WTC11 (cell line): ENCODE data around the gene MPND. TPM values are rescaled to one million over a fixed set of nuclear protein-coding genes. Genes with fewer than 3 reads are reported as not detected.

Experiments used
- ATAC-seq: fragments of 200-7000 bp; cut with Tn5 transposase; 2 replicates; pipeline ENCODE4 v1.10.0; 2021; ENCODE audit warnings: mild to moderate bottlenecking, moderate library complexity
- CTCF ChIA-PET: fragments of 300-600 bp; sonication (Branson Sonifier 250); formaldehyde crosslinking; loops from one replicate; lab custom pipeline; 2021; ENCODE audit warnings: antibody characterized with exemption; lab: Charles Lee
- POLR2A ChIA-PET: fragments of 350-600 bp; sonication (Branson Sonifier 250); formaldehyde crosslinking; loops from one replicate; lab custom pipeline; 2021; ENCODE audit warnings: antibody characterized with exemption; lab: Charles Lee
- DNase-seq: peaks from one replicate; pipeline ENCODE4 v3.0.0; 2021; ENCODE audit warnings: low spot score
- H3K27ac Mint-ChIP-seq: 2 replicates; pipeline ENCODE4 v1.8.0; 2021; ENCODE audit warnings: mixed read lengths
- H3K27me3 Mint-ChIP-seq: 2 replicates; pipeline ENCODE4 v1.8.0; 2021; ENCODE audit warnings: low read depth, mild to moderate bottlenecking, moderate library complexity, mixed read lengths
- H3K36me3 Mint-ChIP-seq: 2 replicates; pipeline ENCODE4 v1.8.0; 2021; ENCODE audit warnings: mixed read lengths
- H3K4me1 Mint-ChIP-seq: 2 replicates; pipeline ENCODE4 v1.8.0; 2022; ENCODE audit warnings: mixed read lengths
- H3K4me3 Mint-ChIP-seq: 2 replicates; pipeline ENCODE4 v1.8.0; 2021; ENCODE audit warnings: mild to moderate bottlenecking, moderate library complexity, mixed read lengths
- H3K9me3 Mint-ChIP-seq: 2 replicates; pipeline ENCODE4 v1.8.0; 2021; ENCODE audit warnings: mixed read lengths
- CREB1 ChIP-seq: sonication (generic); formaldehyde crosslinking; IDR thresholded peaks from 2 replicates; pipeline ENCODE4 v1.8.0; 2023; ENCODE audit warnings: mild to moderate bottlenecking, missing genetic modification reagents
- FOXJ3 ChIP-seq: sonication (generic); formaldehyde crosslinking; IDR thresholded peaks from 2 replicates; pipeline ENCODE4 v1.9.0; 2021; ENCODE audit warnings: missing genetic modification reagents, mild to moderate bottlenecking, borderline replicate concordance
- GRHL2 ChIP-seq: fragments of 250-450 bp; sonication (Bioruptor Pico); IDR thresholded peaks from 2 replicates; pipeline ENCODE4 v1.8.0; 2022; ENCODE audit warnings: mild to moderate bottlenecking, moderate library complexity; ENCODE audit not compliant: insufficient replicate concordance, severe bottlenecking
- NFE2L1 ChIP-seq: sonication (generic); formaldehyde crosslinking; IDR thresholded peaks from 2 replicates; pipeline ENCODE4 v1.8.1; 2023; ENCODE audit warnings: missing genetic modification reagents
- NFYB ChIP-seq: sonication (generic); formaldehyde crosslinking; conservative IDR thresholded peaks from 2 replicates; pipeline ENCODE4 v1.8.0; 2022; ENCODE audit warnings: low read depth, missing genetic modification reagents
- SMAD3 ChIP-seq: sonication (generic); formaldehyde crosslinking; IDR thresholded peaks from 2 replicates; pipeline ENCODE4 v1.8.0; 2022; ENCODE audit warnings: missing genetic modification reagents, mild to moderate bottlenecking, borderline replicate concordance
- TP53 ChIP-seq: sonication (generic); formaldehyde crosslinking; IDR thresholded peaks from 2 replicates; pipeline ENCODE4 v1.8.1; 2023; ENCODE audit warnings: mild to moderate bottlenecking, missing genetic modification reagents
- ZNF138 ChIP-seq: sonication (generic); formaldehyde crosslinking; conservative IDR thresholded peaks from 2 replicates; pipeline ENCODE4 v1.8.1; 2022; ENCODE audit warnings: mild to moderate bottlenecking, moderate library complexity, missing genetic modification reagents
- ZNF317 ChIP-seq: sonication (generic); formaldehyde crosslinking; IDR thresholded peaks from 2 replicates; pipeline ENCODE4 v1.8.1; 2023; ENCODE audit warnings: low read depth, mild to moderate bottlenecking, moderate library complexity, missing genetic modification reagents, borderline replicate concordance
- total RNA-seq: library from RNA; stranded (reverse); gene quantifications from 3 replicates; pipeline ENCODE4 v1.2.3, GENCODE V29; 2021
- TF ChIP-seq, protein P1 (sequence below): sonication (generic); formaldehyde crosslinking; conservative IDR thresholded peaks from 2 replicates; pipeline ENCODE4 v1.8.1; 2023; ENCODE audit warnings: mild to moderate bottlenecking, low read depth, missing genetic modification reagents, moderate library complexity
- TF ChIP-seq, protein P2 (sequence below): sonication (generic); formaldehyde crosslinking; IDR thresholded peaks from 2 replicates; pipeline ENCODE4 v1.8.1; 2023; ENCODE audit warnings: mild to moderate bottlenecking, missing genetic modification reagents, borderline replicate concordance
- TF ChIP-seq, protein P3 (sequence below): sonication (generic); formaldehyde crosslinking; IDR thresholded peaks from 2 replicates; pipeline ENCODE4 v1.8.0; 2022; ENCODE audit warnings: missing genetic modification reagents
- TF ChIP-seq, protein P4 (sequence below): fragments of 250-450 bp; sonication (Bioruptor Pico); IDR thresholded peaks from 2 replicates; pipeline ENCODE4 v1.8.0; 2021; ENCODE audit warnings: mild to moderate bottlenecking
- TF ChIP-seq, protein P5 (sequence below): sonication (generic); formaldehyde crosslinking; IDR thresholded peaks from 2 replicates; pipeline ENCODE4 v1.8.1; 2023; ENCODE audit warnings: mild to moderate bottlenecking, moderate library complexity, missing genetic modification reagents
- TF ChIP-seq, protein P6 (sequence below): fragments of 250-450 bp; sonication (Bioruptor Pico); IDR thresholded peaks from 2 replicates; pipeline ENCODE4 v2.1.2; 2022; ENCODE audit warnings: mild to moderate bottlenecking, moderate library complexity

Gene MPND
- total RNA-seq, 1 experiment from 2014 or later = 28.3 TPM

DNA sequence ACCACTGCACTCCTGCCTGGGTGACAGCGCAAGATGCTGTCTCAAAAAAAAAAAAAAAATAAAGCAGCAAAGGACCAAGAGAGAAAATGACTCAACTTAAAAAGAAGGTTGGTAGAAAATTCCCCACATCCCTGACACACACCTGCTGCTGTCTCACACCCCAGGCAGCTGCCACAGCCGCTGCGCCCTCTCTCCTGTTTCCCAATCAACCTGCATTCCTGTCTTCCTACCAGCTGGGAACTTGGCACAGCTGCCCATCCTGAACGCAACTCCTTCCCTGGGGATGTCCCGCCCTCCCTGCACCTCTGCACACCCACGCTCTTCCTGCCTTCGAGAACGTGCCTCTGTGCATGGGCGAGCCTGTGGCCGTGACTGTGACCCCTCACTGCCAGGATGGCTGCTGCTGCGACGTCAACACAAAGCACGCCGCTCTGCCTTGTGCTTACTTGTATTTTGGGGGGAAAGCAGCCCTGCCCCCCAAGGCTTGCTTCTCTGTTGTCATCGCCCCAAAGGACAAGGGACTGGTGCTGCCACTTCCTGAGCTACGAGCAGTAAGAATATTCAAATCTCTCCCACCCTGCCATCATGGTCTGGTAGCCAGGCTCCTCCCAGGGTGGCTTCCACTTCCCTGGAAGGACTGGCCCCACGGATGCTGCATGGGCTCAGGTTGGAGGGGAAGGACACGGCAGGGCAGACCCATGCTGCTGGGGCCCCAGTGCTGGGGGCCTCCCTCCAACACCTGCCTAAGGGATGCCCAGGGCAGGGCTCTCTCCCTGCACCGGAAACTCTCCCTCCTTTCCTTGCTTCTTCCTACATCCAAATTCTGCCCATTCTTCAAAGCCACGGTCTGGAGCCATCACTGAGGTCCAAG lies 36.3 kb downstream of the MPND start:
- Mint-ChIP-seq H3K9me3 (no peaks in the 10 kb centered on the region), H3K27me3 (no peaks in the 10 kb centered on the region), H3K4me1 (peaks cover 45% of the 10 kb centered on the region), H3K36me3 (no peaks in the 10 kb centered on the region), H3K27ac (peak overlapping the region; percentile 89), H3K4me3 (no peak overlapping the region)
- ChIA-PET CTCF (interaction anchor here (0.9 kb wide), 1 partner anchor 20 kb away, joined by 3 read pairs; the partner anchor contains the start of gene SH3GL1), POLR2A (no interaction called here)
- TF ChIP-seq NFE2L1 = no peak
- TF ChIP-seq ZNF317 (CRISPR knock-in tag) = no peak
- TF ChIP-seq SMAD3 (CRISPR knock-in tag) = no peak
- no peak for TF ChIP-seq ZNF138 (CRISPR knock-in tag)
- TF ChIP-seq GRHL2 (CRISPR knock-in tag) = no peak
- TF ChIP-seq FOXJ3 (CRISPR knock-in tag) = no peak
- TF ChIP-seq, protein P1, sequence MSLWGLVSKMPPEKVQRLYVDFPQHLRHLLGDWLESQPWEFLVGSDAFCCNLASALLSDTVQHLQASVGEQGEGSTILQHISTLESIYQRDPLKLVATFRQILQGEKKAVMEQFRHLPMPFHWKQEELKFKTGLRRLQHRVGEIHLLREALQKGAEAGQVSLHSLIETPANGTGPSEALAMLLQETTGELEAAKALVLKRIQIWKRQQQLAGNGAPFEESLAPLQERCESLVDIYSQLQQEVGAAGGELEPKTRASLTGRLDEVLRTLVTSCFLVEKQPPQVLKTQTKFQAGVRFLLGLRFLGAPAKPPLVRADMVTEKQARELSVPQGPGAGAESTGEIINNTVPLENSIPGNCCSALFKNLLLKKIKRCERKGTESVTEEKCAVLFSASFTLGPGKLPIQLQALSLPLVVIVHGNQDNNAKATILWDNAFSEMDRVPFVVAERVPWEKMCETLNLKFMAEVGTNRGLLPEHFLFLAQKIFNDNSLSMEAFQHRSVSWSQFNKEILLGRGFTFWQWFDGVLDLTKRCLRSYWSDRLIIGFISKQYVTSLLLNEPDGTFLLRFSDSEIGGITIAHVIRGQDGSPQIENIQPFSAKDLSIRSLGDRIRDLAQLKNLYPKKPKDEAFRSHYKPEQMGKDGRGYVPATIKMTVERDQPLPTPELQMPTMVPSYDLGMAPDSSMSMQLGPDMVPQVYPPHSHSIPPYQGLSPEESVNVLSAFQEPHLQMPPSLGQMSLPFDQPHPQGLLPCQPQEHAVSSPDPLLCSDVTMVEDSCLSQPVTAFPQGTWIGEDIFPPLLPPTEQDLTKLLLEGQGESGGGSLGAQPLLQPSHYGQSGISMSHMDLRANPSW = no peak
- TF ChIP-seq, protein P2, sequence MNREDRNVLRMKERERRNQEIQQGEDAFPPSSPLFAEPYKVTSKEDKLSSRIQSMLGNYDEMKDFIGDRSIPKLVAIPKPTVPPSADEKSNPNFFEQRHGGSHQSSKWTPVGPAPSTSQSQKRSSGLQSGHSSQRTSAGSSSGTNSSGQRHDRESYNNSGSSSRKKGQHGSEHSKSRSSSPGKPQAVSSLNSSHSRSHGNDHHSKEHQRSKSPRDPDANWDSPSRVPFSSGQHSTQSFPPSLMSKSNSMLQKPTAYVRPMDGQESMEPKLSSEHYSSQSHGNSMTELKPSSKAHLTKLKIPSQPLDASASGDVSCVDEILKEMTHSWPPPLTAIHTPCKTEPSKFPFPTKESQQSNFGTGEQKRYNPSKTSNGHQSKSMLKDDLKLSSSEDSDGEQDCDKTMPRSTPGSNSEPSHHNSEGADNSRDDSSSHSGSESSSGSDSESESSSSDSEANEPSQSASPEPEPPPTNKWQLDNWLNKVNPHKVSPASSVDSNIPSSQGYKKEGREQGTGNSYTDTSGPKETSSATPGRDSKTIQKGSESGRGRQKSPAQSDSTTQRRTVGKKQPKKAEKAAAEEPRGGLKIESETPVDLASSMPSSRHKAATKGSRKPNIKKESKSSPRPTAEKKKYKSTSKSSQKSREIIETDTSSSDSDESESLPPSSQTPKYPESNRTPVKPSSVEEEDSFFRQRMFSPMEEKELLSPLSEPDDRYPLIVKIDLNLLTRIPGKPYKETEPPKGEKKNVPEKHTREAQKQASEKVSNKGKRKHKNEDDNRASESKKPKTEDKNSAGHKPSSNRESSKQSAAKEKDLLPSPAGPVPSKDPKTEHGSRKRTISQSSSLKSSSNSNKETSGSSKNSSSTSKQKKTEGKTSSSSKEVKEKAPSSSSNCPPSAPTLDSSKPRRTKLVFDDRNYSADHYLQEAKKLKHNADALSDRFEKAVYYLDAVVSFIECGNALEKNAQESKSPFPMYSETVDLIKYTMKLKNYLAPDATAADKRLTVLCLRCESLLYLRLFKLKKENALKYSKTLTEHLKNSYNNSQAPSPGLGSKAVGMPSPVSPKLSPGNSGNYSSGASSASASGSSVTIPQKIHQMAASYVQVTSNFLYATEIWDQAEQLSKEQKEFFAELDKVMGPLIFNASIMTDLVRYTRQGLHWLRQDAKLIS (CRISPR knock-in tag) = no peak
- TF ChIP-seq, protein P3, sequence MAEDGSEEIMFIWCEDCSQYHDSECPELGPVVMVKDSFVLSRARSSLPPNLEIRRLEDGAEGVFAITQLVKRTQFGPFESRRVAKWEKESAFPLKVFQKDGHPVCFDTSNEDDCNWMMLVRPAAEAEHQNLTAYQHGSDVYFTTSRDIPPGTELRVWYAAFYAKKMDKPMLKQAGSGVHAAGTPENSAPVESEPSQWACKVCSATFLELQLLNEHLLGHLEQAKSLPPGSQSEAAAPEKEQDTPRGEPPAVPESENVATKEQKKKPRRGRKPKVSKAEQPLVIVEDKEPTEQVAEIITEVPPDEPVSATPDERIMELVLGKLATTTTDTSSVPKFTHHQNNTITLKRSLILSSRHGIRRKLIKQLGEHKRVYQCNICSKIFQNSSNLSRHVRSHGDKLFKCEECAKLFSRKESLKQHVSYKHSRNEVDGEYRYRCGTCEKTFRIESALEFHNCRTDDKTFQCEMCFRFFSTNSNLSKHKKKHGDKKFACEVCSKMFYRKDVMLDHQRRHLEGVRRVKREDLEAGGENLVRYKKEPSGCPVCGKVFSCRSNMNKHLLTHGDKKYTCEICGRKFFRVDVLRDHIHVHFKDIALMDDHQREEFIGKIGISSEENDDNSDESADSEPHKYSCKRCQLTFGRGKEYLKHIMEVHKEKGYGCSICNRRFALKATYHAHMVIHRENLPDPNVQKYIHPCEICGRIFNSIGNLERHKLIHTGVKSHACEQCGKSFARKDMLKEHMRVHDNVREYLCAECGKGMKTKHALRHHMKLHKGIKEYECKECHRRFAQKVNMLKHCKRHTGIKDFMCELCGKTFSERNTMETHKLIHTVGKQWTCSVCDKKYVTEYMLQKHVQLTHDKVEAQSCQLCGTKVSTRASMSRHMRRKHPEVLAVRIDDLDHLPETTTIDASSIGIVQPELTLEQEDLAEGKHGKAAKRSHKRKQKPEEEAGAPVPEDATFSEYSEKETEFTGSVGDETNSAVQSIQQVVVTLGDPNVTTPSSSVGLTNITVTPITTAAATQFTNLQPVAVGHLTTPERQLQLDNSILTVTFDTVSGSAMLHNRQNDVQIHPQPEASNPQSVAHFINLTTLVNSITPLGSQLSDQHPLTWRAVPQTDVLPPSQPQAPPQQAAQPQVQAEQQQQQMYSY (CRISPR knock-in tag) = no peak
- TF ChIP-seq TP53 (CRISPR knock-in tag) = no peak
- TF ChIP-seq, protein P4, sequence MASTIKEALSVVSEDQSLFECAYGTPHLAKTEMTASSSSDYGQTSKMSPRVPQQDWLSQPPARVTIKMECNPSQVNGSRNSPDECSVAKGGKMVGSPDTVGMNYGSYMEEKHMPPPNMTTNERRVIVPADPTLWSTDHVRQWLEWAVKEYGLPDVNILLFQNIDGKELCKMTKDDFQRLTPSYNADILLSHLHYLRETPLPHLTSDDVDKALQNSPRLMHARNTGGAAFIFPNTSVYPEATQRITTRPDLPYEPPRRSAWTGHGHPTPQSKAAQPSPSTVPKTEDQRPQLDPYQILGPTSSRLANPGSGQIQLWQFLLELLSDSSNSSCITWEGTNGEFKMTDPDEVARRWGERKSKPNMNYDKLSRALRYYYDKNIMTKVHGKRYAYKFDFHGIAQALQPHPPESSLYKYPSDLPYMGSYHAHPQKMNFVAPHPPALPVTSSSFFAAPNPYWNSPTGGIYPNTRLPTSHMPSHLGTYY (CRISPR knock-in tag) = no peak
- TF ChIP-seq, protein P5, sequence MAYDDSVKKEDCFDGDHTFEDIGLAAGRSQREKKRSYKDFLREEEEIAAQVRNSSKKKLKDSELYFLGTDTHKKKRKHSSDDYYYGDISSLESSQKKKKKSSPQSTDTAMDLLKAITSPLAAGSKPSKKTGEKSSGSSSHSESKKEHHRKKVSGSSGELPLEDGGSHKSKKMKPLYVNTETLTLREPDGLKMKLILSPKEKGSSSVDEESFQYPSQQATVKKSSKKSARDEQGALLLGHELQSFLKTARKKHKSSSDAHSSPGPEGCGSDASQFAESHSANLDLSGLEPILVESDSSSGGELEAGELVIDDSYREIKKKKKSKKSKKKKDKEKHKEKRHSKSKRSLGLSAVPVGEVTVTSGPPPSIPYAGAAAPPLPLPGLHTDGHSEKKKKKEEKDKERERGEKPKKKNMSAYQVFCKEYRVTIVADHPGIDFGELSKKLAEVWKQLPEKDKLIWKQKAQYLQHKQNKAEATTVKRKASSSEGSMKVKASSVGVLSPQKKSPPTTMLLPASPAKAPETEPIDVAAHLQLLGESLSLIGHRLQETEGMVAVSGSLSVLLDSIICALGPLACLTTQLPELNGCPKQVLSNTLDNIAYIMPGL (CRISPR knock-in tag) = no peak
- TF ChIP-seq, protein P6, sequence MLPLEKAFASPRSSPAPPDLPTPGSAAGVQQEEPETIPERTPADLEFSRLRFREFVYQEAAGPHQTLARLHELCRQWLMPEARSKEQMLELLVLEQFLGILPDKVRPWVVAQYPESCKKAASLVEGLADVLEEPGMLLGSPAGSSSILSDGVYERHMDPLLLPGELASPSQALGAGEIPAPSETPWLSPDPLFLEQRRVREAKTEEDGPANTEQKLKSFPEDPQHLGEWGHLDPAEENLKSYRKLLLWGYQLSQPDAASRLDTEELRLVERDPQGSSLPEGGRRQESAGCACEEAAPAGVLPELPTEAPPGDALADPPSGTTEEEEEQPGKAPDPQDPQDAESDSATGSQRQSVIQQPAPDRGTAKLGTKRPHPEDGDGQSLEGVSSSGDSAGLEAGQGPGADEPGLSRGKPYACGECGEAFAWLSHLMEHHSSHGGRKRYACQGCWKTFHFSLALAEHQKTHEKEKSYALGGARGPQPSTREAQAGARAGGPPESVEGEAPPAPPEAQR (CRISPR knock-in tag) = no peak
- no peak for TF ChIP-seq CREB1 (CRISPR knock-in tag)
- no peak for TF ChIP-seq NFYB
- DNase-seq (no peak), ATAC-seq (no peak)
